VCaP (cell line): Measurements from ENCODE around the gene HOXA4.
A peak's percentile ranks its signal among the peaks of the same experiment; 100 is the strongest.

Source experiments
- H3K27ac ChIP-seq: fragments of 450-650 bp; 2 replicates; pipeline ENCODE4 v1.5.1; 2017
- CTCF ChIP-seq: fragments of 450-650 bp; conservative IDR thresholded peaks from 2 replicates; pipeline ENCODE4 v1.5.1; 2017; ENCODE audit warnings: mild to moderate bottlenecking, moderate library complexity

HOXA4 gene

GRCh38 chr7:27167916-27168264 is 37.3 kb upstream of the HOXA4 start:
- no peak for TF ChIP-seq CTCF

GRCh38 chr7:27166531-27167505 is 36.3 kb upstream of the HOXA4 start:
- no peak for TF ChIP-seq CTCF
- peak overlapping the region; percentile 99 for H3K27ac ChIP-seq

More at GRCh38 chr7:27167916-27168264, 37.3 kb upstream of the HOXA4 start:
- peak overlapping the region; percentile 99 for H3K27ac ChIP-seq

- no peak for TF ChIP-seq CTCF
- peak overlapping the region; percentile 99 for H3K27ac ChIP-seq
Measured at GRCh38 chr7:27165996-27166530, 35.5 kb upstream of the HOXA4 start.

GRCh38 chr7:27165089-27165995 is 34.8 kb upstream of the HOXA4 start, which contains the start of gene HOXA9:
HOXA9 (minus strand) TSS chr7:27165537; CDS start chr7:27165457, 80 bp downstream.
- H3K27ac ChIP-seq: peak within 1 kb of the TSS; percentile 99
- no peak for TF ChIP-seq CTCF

- peak; percentile 42 for TF ChIP-seq CTCF
- peak overlapping the region; percentile 99 for H3K27ac ChIP-seq
Measured at GRCh38 chr7:27164367-27165088, 34.0 kb upstream of the HOXA4 start.

GRCh38 chr7:27164045-27164366 is 33.4 kb upstream of the HOXA4 start:
- no peak for TF ChIP-seq CTCF
- peak overlapping the region; percentile 99 for H3K27ac ChIP-seq
